ENCODE measurements around the gene LHFPL3. TPM values are rescaled to one million over a fixed set of nuclear protein-coding genes. Genes with fewer than 3 reads are reported as not detected.

Gene LHFPL3
- polyA plus RNA-seq, 1 experiment = not detected

GRCh38 chr7:104386943-104387342 lies 58.5 kb downstream of the LHFPL3 start:
- ChIA-PET POLR2A (no interaction called here), CTCF (no interaction called here)
- H3K36me3 ChIP-seq (ENCODE audit: control insufficient read depth, insufficient read depth, low read length) = no peaks in the 10 kb centered on the region

GRCh38 chr7:104388222-104388621 lies 59.8 kb downstream of the LHFPL3 start:
- Histone ChIP-seq H3K27me3 (ENCODE audit: control insufficient read depth, insufficient read depth, low read length) (no peaks in the 10 kb centered on the region), H3K4me3 (ENCODE audit: low read depth, low read length) (no peak overlapping the region), H3K36me3 (ENCODE audit: control insufficient read depth, insufficient read depth, low read length) (no peaks in the 10 kb centered on the region)
- ChIA-PET POLR2A (no interaction called here), CTCF (no interaction called here)
- DNase-seq (ENCODE audit: low read depth) = no peak
- no peak for TF ChIP-seq CTCF (IDR thresholded peaks at IDR 0.05; ENCODE audit: insufficient read depth, low read depth, low read length)

More at GRCh38 chr7:104386943-104387342, 58.5 kb downstream of the LHFPL3 start:
- no peak for TF ChIP-seq CTCF (IDR thresholded peaks at IDR 0.05; ENCODE audit: insufficient read depth, low read depth, low read length)
- no peak for DNase-seq (ENCODE audit: low read depth)
- Histone ChIP-seq H3K27me3 (ENCODE audit: control insufficient read depth, insufficient read depth, low read length) (no peaks in the 10 kb centered on the region), H3K4me3 (ENCODE audit: low read depth, low read length) (no peak overlapping the region)

- DNase-seq (ENCODE audit: low read depth) = no peak
- no peak for TF ChIP-seq CTCF (IDR thresholded peaks at IDR 0.05; ENCODE audit: insufficient read depth, low read depth, low read length)
- H3K27me3 ChIP-seq (ENCODE audit: control insufficient read depth, insufficient read depth, low read length) = no peaks in the 10 kb centered on the region
- no peak overlapping the region for H3K4me3 ChIP-seq (ENCODE audit: low read depth, low read length)
- ChIA-PET CTCF (interaction anchor here (0.8 kb wide), 1 partner anchor 14 kb away, joined by 3 read pairs; no protein-coding TSS in a partner anchor), POLR2A (no interaction called here)
- H3K36me3 ChIP-seq (ENCODE audit: control insufficient read depth, insufficient read depth, low read length) = no peaks in the 10 kb centered on the region
These were observed 66.8 kb downstream of the LHFPL3 start for GRCh38 chr7:104395162-104395561.

GRCh38 chr7:104397442-104397841 lies 69.0 kb downstream of the LHFPL3 start:
- ChIA-PET CTCF (no interaction called here), POLR2A (no interaction called here)
- DNase-seq (ENCODE audit: low read depth) = no peak
- TF ChIP-seq CTCF (IDR thresholded peaks at IDR 0.05; ENCODE audit: insufficient read depth, low read depth, low read length) = no peak
- H3K4me3 ChIP-seq (ENCODE audit: low read depth, low read length) = no peak overlapping the region
- H3K36me3 ChIP-seq (ENCODE audit: control insufficient read depth, insufficient read depth, low read length) = no peaks in the 10 kb centered on the region
- H3K27me3 ChIP-seq (ENCODE audit: control insufficient read depth, insufficient read depth, low read length) = no peaks in the 10 kb centered on the region

GRCh38 chr7:104408371-104408770 lies 80.0 kb downstream of the LHFPL3 start:
- no peak for DNase-seq (ENCODE audit: low read depth)
- H3K4me3 ChIP-seq (ENCODE audit: low read depth, low read length) = no peak overlapping the region
- H3K36me3 ChIP-seq (ENCODE audit: control insufficient read depth, insufficient read depth, low read length) = no peaks in the 10 kb centered on the region
- ChIA-PET CTCF (no interaction called here), POLR2A (no interaction called here)
- H3K27me3 ChIP-seq (ENCODE audit: control insufficient read depth, insufficient read depth, low read length) = no peaks in the 10 kb centered on the region
- TF ChIP-seq CTCF (IDR thresholded peaks at IDR 0.05; ENCODE audit: insufficient read depth, low read depth, low read length) = no peak
